Liver (tissue), 9 donors: ENCODE results near the gene TMEM116. TPM values are rescaled to one million over a fixed set of nuclear protein-coding genes. Genes with fewer than 3 reads are reported as not detected.

Source experiments
- DNase-seq: peaks from one replicate; pipeline ENCODE4 v3.0.0-alpha.2; 2017; ENCODE audit warnings: low spot score
- H3K27ac ChIP-seq, 2 donors: one replicate each; pipeline ENCODE4 v1.7.0; 2013; ENCODE audit warnings: inconsistent platforms in 2 of 2, low read length in 2 of 2, control low read depth in 1 of 2, low read depth in 1 of 2, mild to moderate bottlenecking in 1 of 2
- H3K27me3 ChIP-seq, 4 donors: one replicate each; pipeline versions ENCODE4 v1.6.1 to v1.7.0; 2013; ENCODE audit warnings: low read length in 3 of 4, inconsistent platforms in 1 of 4, mild to moderate bottlenecking in 1 of 4, moderate library complexity in 1 of 4; ENCODE audit not compliant: control insufficient read depth in 4 of 4, insufficient read depth in 4 of 4
- H3K36me3 ChIP-seq, 4 donors: one replicate each; pipeline versions ENCODE4 v1.6.1 to v1.7.0; 2013; ENCODE audit warnings: low read length in 3 of 4, mild to moderate bottlenecking in 3 of 4, low read depth in 1 of 4, moderate library complexity in 1 of 4; ENCODE audit not compliant: control insufficient read depth in 4 of 4, insufficient read depth in 3 of 4
- H3K4me1 ChIP-seq, 4 donors: one replicate each; pipeline versions ENCODE4 v1.6.1 to v1.7.0; 2013; ENCODE audit warnings: low read length in 3 of 4, mild to moderate bottlenecking in 3 of 4, moderate library complexity in 1 of 4; ENCODE audit not compliant: control insufficient read depth in 4 of 4, insufficient read depth in 4 of 4
- H3K4me3 ChIP-seq, 3 donors: one replicate each; pipeline versions ENCODE4 v1.6.1 to v1.7.0; 2013; ENCODE audit warnings: low read length in 3 of 3, control low read depth in 1 of 3, low read depth in 1 of 3, mild to moderate bottlenecking in 1 of 3
- H3K9ac ChIP-seq, 2 donors: one replicate each; pipeline ENCODE4 v1.7.0; 2013; ENCODE audit warnings: low read length in 2 of 2, mild to moderate bottlenecking in 2 of 2, moderate library complexity in 2 of 2, control low read depth in 1 of 2, low read depth in 1 of 2
- H3K9me3 ChIP-seq, 4 donors: one replicate each; pipeline versions ENCODE4 v1.6.1 to v1.7.0; 2013; ENCODE audit warnings: low read length in 3 of 4; ENCODE audit not compliant: control insufficient read depth in 4 of 4
- ATF3 ChIP-seq: IDR thresholded peaks from 2 replicates; pipeline ENCODE4 v1.6.1; 2016; ENCODE audit warnings: antibody characterized with exemption
- CTCF ChIP-seq: fragments of 150-350 bp; IDR thresholded peaks from 2 replicates; pipeline ENCODE4 v1.5.1; 2017; ENCODE audit warnings: improper control_type of control experiment, low read depth, low read length; ENCODE audit not compliant: missing input control
- EGR1 ChIP-seq, 2 donors: IDR thresholded peaks; 2 replicates each; pipeline ENCODE4 v1.6.1; 2016 to 2018; ENCODE audit warnings: antibody characterized with exemption in 2 of 2, low read depth in 2 of 2
- FOXA1 ChIP-seq: IDR thresholded peaks from 2 replicates; pipeline ENCODE4 v1.6.1; 2016; ENCODE audit warnings: antibody characterized with exemption
- FOXA2 ChIP-seq: IDR thresholded peaks from 2 replicates; pipeline ENCODE4 v1.6.1; 2016; ENCODE audit warnings: antibody characterized with exemption
- GABPA ChIP-seq, 2 donors: IDR thresholded peaks in 1 of 2; conservative IDR thresholded peaks in 1 of 2; 2 replicates each; pipeline ENCODE4 v1.6.1; 2016; ENCODE audit warnings: antibody characterized with exemption in 2 of 2, mild to moderate bottlenecking in 1 of 2, moderate library complexity in 1 of 2
- HNF4A ChIP-seq, 2 donors: conservative IDR thresholded peaks; 2 replicates each; pipeline ENCODE4 v1.6.1; 2016; ENCODE audit warnings: antibody characterized with exemption in 2 of 2, mild to moderate bottlenecking in 2 of 2
- HNF4G ChIP-seq: IDR thresholded peaks from 2 replicates; pipeline ENCODE4 v1.6.1; 2016; ENCODE audit warnings: antibody characterized with exemption
- JUND ChIP-seq, 2 donors: IDR thresholded peaks; 2 replicates each; pipeline ENCODE4 v1.6.1; 2016; ENCODE audit warnings: antibody characterized with exemption in 2 of 2
- MAX ChIP-seq: IDR thresholded peaks from 2 replicates; pipeline ENCODE4 v1.6.1; 2016; ENCODE audit warnings: antibody characterized with exemption
- NR2F2 ChIP-seq: IDR thresholded peaks from 2 replicates; pipeline ENCODE4 v1.6.1; 2016; ENCODE audit warnings: antibody characterized with exemption
- RAD21 ChIP-seq, 2 donors: IDR thresholded peaks; 2 replicates each; pipeline ENCODE4 v1.6.1; 2016; ENCODE audit warnings: antibody characterized with exemption in 2 of 2, mild to moderate bottlenecking in 2 of 2
- REST ChIP-seq: IDR thresholded peaks from 2 replicates; pipeline ENCODE4 v1.6.1; 2016; ENCODE audit warnings: antibody characterized with exemption, mild to moderate bottlenecking
- RXRA ChIP-seq, 2 donors: IDR thresholded peaks; 2 replicates each; pipeline ENCODE4 v1.6.1; 2017 to 2018; ENCODE audit warnings: antibody characterized with exemption in 2 of 2, mild to moderate bottlenecking in 1 of 2
- SP1 ChIP-seq: IDR thresholded peaks from 2 replicates; pipeline ENCODE4 v1.6.1; 2018; ENCODE audit warnings: antibody characterized with exemption, mild to moderate bottlenecking
- TAF1 ChIP-seq: conservative IDR thresholded peaks from 2 replicates; pipeline ENCODE4 v1.6.1; 2016; ENCODE audit warnings: antibody characterized with exemption, mild to moderate bottlenecking
- YY1 ChIP-seq: IDR thresholded peaks from 2 replicates; pipeline ENCODE4 v1.6.1; 2016; ENCODE audit warnings: antibody characterized with exemption, mild to moderate bottlenecking
- ZBTB33 ChIP-seq: IDR thresholded peaks from 2 replicates; pipeline ENCODE4 v1.6.1; 2016; ENCODE audit warnings: antibody characterized with exemption
- WGBS: extraction: QIAGEN DNeasy Blood & Tissue Kit; methylation state at CpG from one replicate; pipeline ENCODE4 v1.1.7; 2013; 5-methylcytosine and 5-hydroxymethylcytosine counted together
- polyA plus RNA-seq, 2 donors: library from polyadenylated mRNA; stranded (reverse) in 1 of 2; unstranded in 1 of 2; fragments of 200-250 nt in 1 of 2; fragments of >200 nt in 1 of 2; fragmentation: Nextera tagmentation in 1 of 2; extraction: Ambion mirVana in 1 of 2; gene quantifications; one replicate each; pipeline versions ENCODE4 v1.2.1 to v1.2.3, GENCODE V29; 2013 to 2015
- total RNA-seq, 2 donors: library from RNA; depleted of rRNA; stranded (reverse); fragments of >200 nt; gene quantifications; one replicate each; pipeline ENCODE4 v1.2.3, GENCODE V29; 2014
- donor health status: healthy.
- donor health status: healthy.
- donor health status: healthy.
- donor health status: healthy.
- donor health status: healthy.

The TMEM116 gene
- total and polyA plus RNA-seq, 4 donors: 4.9 to 11.6 (median 6.6) TPM

- Histone ChIP-seq H3K36me3 (peaks cover 4 to 28% (median 26%) of the 10 kb centered on the region in 4 donors), H3K27ac (no peak overlapping the region), H3K9ac (no peak overlapping the region), H3K4me3 (no peak overlapping the region), H3K27me3 (no peaks in the 10 kb centered on the region), H3K9me3 (no peaks in the 10 kb centered on the region), H3K4me1 (peaks cover 0 to 16% (median 10%) of the 10 kb centered on the region in 4 donors)
- WGBS: 95% methylated on average over 11 of the region's 11 CpGs
- no peak for DNase-seq
- no peak for TF ChIP-seq NR2F2
- no peak for TF ChIP-seq FOXA1
- no peak for TF ChIP-seq YY1
- no peak for TF ChIP-seq HNF4G
- no peak for TF ChIP-seq SP1
- TF ChIP-seq HNF4A (conservative IDR thresholded peaks at IDR 0.05): no peak
- no peak for TF ChIP-seq JUND (IDR thresholded peaks at IDR 0.05)
- TF ChIP-seq ATF3: no peak
- no peak for TF ChIP-seq MAX
- no peak for TF ChIP-seq TAF1
- TF ChIP-seq FOXA2: no peak
- no peak for TF ChIP-seq RAD21 (IDR thresholded peaks at IDR 0.05)
- TF ChIP-seq ZBTB33: no peak
- TF ChIP-seq EGR1 (IDR thresholded peaks at IDR 0.05; ENCODE audit: low read depth in 2 of 2): no peak
- TF ChIP-seq CTCF: no peak
- TF ChIP-seq GABPA (IDR thresholded peaks at IDR 0.05 in 1 of 2, conservative IDR thresholded peaks at IDR 0.05 in 1 of 2): no peak
- TF ChIP-seq REST: no peak
- TF ChIP-seq RXRA (IDR thresholded peaks at IDR 0.05): no peak
These were observed 9.5 kb upstream of the TMEM116 start for GRCh38 chr12:112022241-112023016.
